H1 (cell line): ENCODE results near the gene EEIG1. TPM values are rescaled to one million over a fixed set of nuclear protein-coding genes. Genes with fewer than 3 reads are reported as not detected.
A peak's percentile ranks its signal among the peaks of the same experiment; 100 is the strongest.

Experiments
- CTCF ChIA-PET: fragments of 300-600 bp; sonication (Branson Sonifier 250); formaldehyde crosslinking; loops from one replicate; lab custom pipeline; 2021; ENCODE audit not compliant: partially characterized antibody; lab: Charles Lee
- POLR2A ChIA-PET: fragments of 300-600 bp; sonication (Branson Sonifier 250); formaldehyde crosslinking; loops from one replicate; lab custom pipeline; 2021; ENCODE audit warnings: inconsistent platforms; ENCODE audit not compliant: partially characterized antibody; lab: Charles Lee
- DNase-seq, 2 experiments: peaks; one replicate each; pipeline versions ENCODE4 v3.0.0 to v3.0.0-alpha.2; 2010 to 2022; ENCODE audit warnings: low spot score in 2 of 2, low read depth in 1 of 2, mixed read lengths in 1 of 2
- FAIRE-seq: peaks from 2 replicates; lab custom pipeline; 2011; peaks lifted over from hg19 to GRCh38; lab: Jason Lieb, UNC
- H2AFZ ChIP-seq: 2 replicates; pipeline ENCODE4 v1.8.1; 2012; ENCODE audit warnings: low read length, inconsistent platforms
- H2AK5ac ChIP-seq: 2 replicates; pipeline ENCODE4 v1.6.1; 2013; ENCODE audit warnings: low read depth, low read length
- H2BK120ac ChIP-seq: replicated peaks from 2 replicates; pipeline ENCODE3; 2013; ENCODE audit warnings: low read depth, low read length, inconsistent platforms
- H2BK12ac ChIP-seq: 2 replicates; pipeline ENCODE4 v1.6.1; 2013; ENCODE audit warnings: low read depth, low read length
- H2BK15ac ChIP-seq: 2 replicates; pipeline ENCODE4 v1.6.1; 2013; ENCODE audit warnings: low read length
- H2BK20ac ChIP-seq: 2 replicates; pipeline ENCODE4 v1.6.1; 2013; ENCODE audit warnings: low read length
- H2BK5ac ChIP-seq: 2 replicates; pipeline ENCODE4 v1.6.1; 2013; ENCODE audit warnings: low read depth, low read length
- H3K14ac ChIP-seq: 2 replicates; pipeline ENCODE4 v1.6.1; 2013; ENCODE audit warnings: inconsistent platforms; ENCODE audit not compliant: insufficient read length
- H3K18ac ChIP-seq: 2 replicates; pipeline ENCODE4 v1.6.1; 2013; ENCODE audit warnings: low read length; ENCODE audit errors: extremely low read depth
- H3K23ac ChIP-seq: 2 replicates; pipeline ENCODE4 v1.6.1; 2013; ENCODE audit warnings: inconsistent platforms; ENCODE audit not compliant: insufficient read length
- H3K23me2 ChIP-seq: 2 replicates; pipeline ENCODE4 v1.6.1; 2013; ENCODE audit warnings: low read depth, low read length
- H3K27ac ChIP-seq: 2 replicates; pipeline ENCODE4 v1.6.1; 2011; ENCODE audit warnings: low read depth, low read length, inconsistent platforms
- H3K27me3 ChIP-seq, 4 experiments: replicated peaks in 1 of 4; 1 replicate in 1 of 4; 2 replicates in 3 of 4; pipeline versions ENCODE4 v1.6.1 to v1.8.1; 2011 to 2013; ENCODE audit warnings: low read length in 3 of 4, mild to moderate bottlenecking in 3 of 4, inconsistent platforms in 2 of 4, mixed read lengths in 2 of 4, moderate library complexity in 1 of 4; ENCODE audit not compliant: control insufficient read depth in 3 of 4, insufficient read depth in 3 of 4; ENCODE audit errors: extremely low read depth in 1 of 4
- H3K36me3 ChIP-seq, 4 experiments: 2 replicates each; pipeline versions ENCODE4 v1.6.1 to v1.8.1; 2011 to 2013; ENCODE audit warnings: mild to moderate bottlenecking in 4 of 4, low read length in 3 of 4, moderate library complexity in 2 of 4, control low read depth in 1 of 4, inconsistent platforms in 1 of 4; ENCODE audit not compliant: insufficient read depth in 4 of 4, control insufficient read depth in 2 of 4
- H3K4ac ChIP-seq: replicated peaks from 2 replicates; pipeline ENCODE3; 2013; ENCODE audit warnings: low read length, low read depth, mixed read lengths, inconsistent platforms; ENCODE audit not compliant: insufficient read length
- H3K4me1 ChIP-seq, 4 experiments: replicated peaks in 1 of 4; 1 replicate in 1 of 4; 2 replicates in 3 of 4; pipeline versions ENCODE4 v1.6.1 to v1.8.1; 2011 to 2013; ENCODE audit warnings: low read length in 3 of 4, inconsistent platforms in 2 of 4, mixed read lengths in 1 of 4; ENCODE audit not compliant: insufficient read depth in 4 of 4, control insufficient read depth in 3 of 4
- H3K4me2 ChIP-seq, 2 experiments: 2 replicates each; pipeline versions ENCODE4 v1.6.1 to v1.8.1; 2011 to 2013; ENCODE audit warnings: low read depth in 2 of 2, low read length in 2 of 2, control low read depth in 1 of 2, inconsistent platforms in 1 of 2, mild to moderate bottlenecking in 1 of 2; ENCODE audit not compliant: insufficient read depth in 1 of 2
- H3K4me3 ChIP-seq, 4 experiments: fragments of 200-600, 300-600 bp in 1 of 4; sonication (generic), shearing (Covaris generic), sonication (Bioruptor Twin) in 1 of 4; 2 replicates each; pipeline versions ENCODE4 v1.5.1 to v1.8.1; 2011 to 2016; ENCODE audit warnings: low read length in 4 of 4, low read depth in 3 of 4, control low read depth in 2 of 4, inconsistent platforms in 2 of 4, mild to moderate bottlenecking in 2 of 4, mixed read lengths in 1 of 4, moderate library complexity in 1 of 4; ENCODE audit not compliant: insufficient read depth in 2 of 4; ENCODE audit errors: extremely low read depth in 1 of 4
- H3K56ac ChIP-seq: replicated peaks from 2 replicates; pipeline ENCODE3; 2013; ENCODE audit warnings: low read depth, mild to moderate bottlenecking, mixed read lengths, low read length, inconsistent platforms; ENCODE audit not compliant: insufficient read length
- H3K79me1 ChIP-seq: 2 replicates; pipeline ENCODE4 v1.6.1; 2013; ENCODE audit warnings: low read depth, low read length, control low read depth
- H3K79me2 ChIP-seq, 2 experiments: 2 replicates each; pipeline versions ENCODE4 v1.6.1 to v1.8.1; 2012 to 2013; ENCODE audit warnings: low read length in 2 of 2, mild to moderate bottlenecking in 2 of 2, inconsistent platforms in 1 of 2; ENCODE audit not compliant: insufficient read depth in 2 of 2, control insufficient read depth in 1 of 2
- H3K9ac ChIP-seq, 4 experiments: replicated peaks in 1 of 4; 1 replicate in 1 of 4; 2 replicates in 3 of 4; pipeline versions ENCODE4 v1.6.1 to v1.8.1; 2011 to 2013; ENCODE audit warnings: low read depth in 3 of 4, low read length in 3 of 4, control low read depth in 2 of 4, mild to moderate bottlenecking in 2 of 4, moderate library complexity in 2 of 4, inconsistent platforms in 1 of 4; ENCODE audit errors: extremely low read depth in 1 of 4
- H3K9me3 ChIP-seq, 2 experiments: 2 replicates each; pipeline versions ENCODE4 v1.6.1 to v1.8.1; 2012 to 2013; ENCODE audit warnings: mild to moderate bottlenecking in 2 of 2, moderate library complexity in 2 of 2, control low read depth in 1 of 2, inconsistent platforms in 1 of 2, low read depth in 1 of 2, low read length in 1 of 2, mixed read lengths in 1 of 2; ENCODE audit not compliant: insufficient read depth in 2 of 2
- H4K20me1 ChIP-seq, 2 experiments: replicated peaks in 1 of 2; 2 replicates each; pipeline versions ENCODE3 to v1.8.1; 2011 to 2013; ENCODE audit warnings: inconsistent platforms in 2 of 2, low read length in 2 of 2, mild to moderate bottlenecking in 1 of 2; ENCODE audit not compliant: insufficient read depth in 2 of 2, control insufficient read depth in 1 of 2
- H4K5ac ChIP-seq: 2 replicates; pipeline ENCODE4 v1.6.1; 2013; ENCODE audit warnings: low read length, low read depth, mixed read lengths, inconsistent platforms; ENCODE audit not compliant: insufficient read length
- H4K8ac ChIP-seq: 2 replicates; pipeline ENCODE4 v1.8.0; 2013; ENCODE audit warnings: mild to moderate bottlenecking, moderate library complexity, low read length, inconsistent platforms; ENCODE audit not compliant: insufficient read depth; ENCODE audit errors: extremely low read depth
- H4K91ac ChIP-seq: replicated peaks from 2 replicates; pipeline ENCODE3; 2013; ENCODE audit warnings: low read length, mixed read lengths, inconsistent platforms; ENCODE audit not compliant: insufficient read length
- BRCA1 ChIP-seq: IDR thresholded peaks from 2 replicates; pipeline ENCODE4 v1.6.1; 2012; ENCODE audit warnings: low read depth, low read length, improper control_type of control experiment
- CBX8 ChIP-seq: fragments of 300-800, 300-1000 bp; sonication (generic); IDR thresholded peaks from 2 replicates; pipeline ENCODE4 v1.7.1; 2016; ENCODE audit warnings: low read depth, low read length, borderline replicate concordance
- CTBP2 ChIP-seq: IDR thresholded peaks from 2 replicates; pipeline ENCODE4 v1.7.0; 2011; ENCODE audit warnings: borderline replicate concordance, mild to moderate bottlenecking, moderate library complexity, mixed read lengths, low read length; ENCODE audit not compliant: insufficient read depth, insufficient read length
- HDAC6 ChIP-seq: IDR thresholded peaks from one replicate; pipeline ENCODE4 v1.7.1; 2012; ENCODE audit warnings: low read depth, mild to moderate bottlenecking, inconsistent platforms, low read length, moderate library complexity
- MAX ChIP-seq: IDR thresholded peaks from 2 replicates; pipeline ENCODE4 v1.6.1; 2012; ENCODE audit warnings: inconsistent platforms
- NANOG ChIP-seq: IDR thresholded peaks from 2 replicates; pipeline ENCODE4 v1.6.1; 2011; ENCODE audit warnings: low read length, low read depth, mild to moderate bottlenecking, inconsistent platforms; ENCODE audit not compliant: insufficient read depth, poor library complexity, severe bottlenecking
- RBBP5 ChIP-seq: IDR thresholded peaks from 2 replicates; pipeline ENCODE4 v1.7.1; 2012; ENCODE audit warnings: low read depth, mild to moderate bottlenecking, inconsistent platforms, low read length, moderate library complexity, borderline replicate concordance
- SUZ12 ChIP-seq: fragments of 200-600 bp; sonication (generic); IDR thresholded peaks from 2 replicates; pipeline ENCODE4 v1.6.1; 2012; ENCODE audit warnings: mild to moderate bottlenecking, inconsistent platforms, low read length, moderate library complexity, mixed read lengths
- TAF7 ChIP-seq: optimal IDR thresholded peaks from 2 replicates; pipeline ENCODE3; 2011; ENCODE audit warnings: low read depth, mild to moderate bottlenecking, inconsistent platforms, low read length, moderate library complexity, borderline replicate concordance
- TCF12 ChIP-seq: IDR thresholded peaks from 2 replicates; pipeline ENCODE4 v1.6.1; 2011; ENCODE audit warnings: low read depth, mild to moderate bottlenecking, low read length
- WGBS, 2 experiments: shearing (Covaris generic) in 1 of 2; methylation state at CpG; one replicate each; pipeline versions ENCODE4 v1.1.6 to v1.1.7; 2013 to 2015; ENCODE audit warnings: low lambda C conversion rate in 2 of 2, mixed read lengths in 2 of 2, inconsistent platforms in 1 of 2, low coverage in 1 of 2, missing lambda C conversion rate in 1 of 2; ENCODE audit not compliant: insufficient replicate concordance in 2 of 2, insufficient coverage in 1 of 2, insufficient read length in 1 of 2; ENCODE audit errors: extremely low coverage in 1 of 2, missing lambda C conversion rate in 1 of 2; 5-methylcytosine and 5-hydroxymethylcytosine counted together
- polyA plus RNA-seq, 7 experiments: library from polyadenylated mRNA; depleted of rRNA in 3 of 7; stranded (reverse) in 5 of 7; unstranded in 2 of 7; fragments of >200 nt in 5 of 7; fragments of 200-250 nt in 2 of 7; gene quantifications; 1 replicate in 5 of 7; 2 replicates in 1 of 7; 4 replicates in 1 of 7; pipeline versions ENCODE4 v1.2.1 to v1.2.3, GENCODE V29; 2011 to 2013; ENCODE audit warnings: missing spikeins in 2 of 7, mixed read lengths in 2 of 7
- total RNA-seq: library from RNA; stranded (reverse); fragmentation: NEBNext Ultra II Directional; extraction: Animal tissue kit (Norgen Biotek cat#: 25700); gene quantifications from 2 replicates; pipeline ENCODE4 v1.2.1, GENCODE V29; 2021

EEIG1 gene
- total and polyA plus RNA-seq, 2 of the 8 experiments (the other 6 are each of a cell fraction or from before 2014, with no cell fraction given): 29.8 to 50.8 TPM

GRCh38 chr9:127971357-127972235, 9.2 kb downstream of the EEIG1 start:
- Histone ChIP-seq H2BK120ac (no peak overlapping the region), H4K5ac (no peak overlapping the region), H2BK12ac (peak overlapping the region; percentile 99), H3K4me1 (peaks cover 0 to 55% (median 39%) of the 10 kb centered on the region in 4 experiments; a peak in 6 of 7 replicates), H4K20me1 (peaks cover 55 to 62% of the 10 kb centered on the region in 2 experiments), H3K4me2 (peak overlapping the region; percentile 20 to 60), H3K4ac (no peak overlapping the region), H3K23ac (no peak overlapping the region), H3K79me1 (peaks cover 52% of the 10 kb centered on the region), H3K27me3 (no peaks in the 10 kb centered on the region), H3K79me2 (peaks cover 16 to 99% of the 10 kb centered on the region in 2 experiments; a peak in 3 of 4 replicates), H3K9ac (peak overlapping the region in 2 of 4 experiments; percentile 20 to 31; a peak in 3 of 7 replicates), H2BK15ac (peak overlapping the region; percentile 92; the same call in 1 of the 2 replicates), H2AFZ (no peak overlapping the region), H4K91ac (no peak overlapping the region), H3K14ac (no peak overlapping the region), H3K18ac (peak overlapping the region; percentile 52), H2AK5ac (no peak overlapping the region), H3K27ac (peak overlapping the region; percentile 52), H2BK20ac (no peak overlapping the region), H4K8ac (peak overlapping the region; percentile 42), H3K4me3 (no peak overlapping the region), H3K23me2 (no peaks in the 10 kb centered on the region), H2BK5ac (peak overlapping the region; percentile 54; the same call in 1 of the 2 replicates), H3K9me3 (no peaks in the 10 kb centered on the region), H3K36me3 (no peaks in the 10 kb centered on the region), H3K56ac (no peak overlapping the region)
- 43% methylated on average over 16 of the region's 20 CpGs; no CpG with 5 or more reads in 1 of the 2 experiments for WGBS, 2 experiments
- DNase-seq (no peak), FAIRE-seq (no peak)
- ChIA-PET POLR2A (interaction anchor here (0.8 to 1.8 kb wide), 3 partner anchors 8 to 10 kb away, joined by 3 to 8 read pairs (median 5); no protein-coding TSS in a partner anchor), CTCF (interaction anchor here (2.8 to 7.6 kb wide), 3 partner anchors 16 to 64 kb away, joined by 10 to 55 read pairs (median 41); no protein-coding TSS in a partner anchor)
- no peak for TF ChIP-seq TCF12
- TF ChIP-seq CTBP2: no peak
- 0 out of 2 replicates have a peak, but pooled peaks have one; percentile 20 for TF ChIP-seq MAX
- TF ChIP-seq HDAC6: no peak
- TF ChIP-seq NANOG: no peak
- 0 out of 2 replicates have a peak, but pooled peaks have one; percentile 29 for TF ChIP-seq RBBP5
- TF ChIP-seq SUZ12: no peak
- TF ChIP-seq CBX8: no peak
- no peak for TF ChIP-seq BRCA1
- TF ChIP-seq TAF7: no peak
